Smooth muscle cell (in vitro differentiated cells): ENCODE measurements around the gene CISTR. TPM values are rescaled to one million over a fixed set of nuclear protein-coding genes. Genes with fewer than 3 reads are reported as not detected.

Experiments
- DNase-seq: peaks from one replicate; lab custom pipeline; 2025; ENCODE audit not compliant: unreplicated experiment; lab: John Stamatoyannopoulos, UW
- H2AFZ ChIP-seq: fragments of 200-600 bp; sonication (generic); 2 replicates; pipeline ENCODE4 v1.6.0; 2016; ENCODE audit warnings: antibody characterized with exemption, low read depth, mild to moderate bottlenecking
- H3F3A ChIP-seq: fragments of 200-600 bp; sonication (generic); 2 replicates; pipeline ENCODE4 v1.6.0; 2017; ENCODE audit warnings: antibody characterized with exemption, low read depth
- H3K27ac ChIP-seq: fragments of 200-600 bp; sonication (generic); 2 replicates; pipeline ENCODE4 v1.5.1; 2016; ENCODE audit warnings: low read depth, mild to moderate bottlenecking
- H3K27me3 ChIP-seq: fragments of 200-600 bp; sonication (generic); 2 replicates; pipeline ENCODE4 v1.6.1; 2016; ENCODE audit warnings: low read depth, mild to moderate bottlenecking
- H3K36me3 ChIP-seq: fragments of 200-600 bp; sonication (generic); 2 replicates; pipeline ENCODE4 v1.5.1; 2016; ENCODE audit warnings: low read depth
- H3K4me1 ChIP-seq: fragments of 200-600 bp; sonication (generic); 2 replicates; pipeline ENCODE4 v1.5.1; 2016; ENCODE audit warnings: low read depth
- H3K4me2 ChIP-seq: fragments of 200-600 bp; sonication (generic); 2 replicates; pipeline ENCODE4 v1.6.0; 2016; ENCODE audit warnings: mild to moderate bottlenecking
- H3K4me3 ChIP-seq: fragments of 200-600 bp; sonication (generic); 2 replicates; pipeline ENCODE4 v1.5.1; 2016; ENCODE audit warnings: mild to moderate bottlenecking
- H3K79me2 ChIP-seq: fragments of 200-600 bp; sonication (generic); 2 replicates; pipeline ENCODE4 v1.6.0; 2016; ENCODE audit warnings: low read depth, mild to moderate bottlenecking
- H3K9ac ChIP-seq: fragments of 200-600 bp; sonication (generic); 2 replicates; pipeline ENCODE4 v1.6.0; 2016; ENCODE audit warnings: low read depth
- H3K9me3 ChIP-seq: fragments of 200-600 bp; sonication (generic); replicated peaks from 2 replicates; pipeline ENCODE4 v1.5.1; 2016; ENCODE audit warnings: low read depth
- H4K20me1 ChIP-seq: fragments of 200-600 bp; sonication (generic); 2 replicates; pipeline ENCODE4 v1.6.0; 2016; ENCODE audit warnings: low read depth
- CTCF ChIP-seq: fragments of 200-600 bp; sonication (generic); IDR thresholded peaks from 2 replicates; pipeline ENCODE4 v1.5.1; 2017; ENCODE audit warnings: borderline replicate concordance, mild to moderate bottlenecking, antibody characterized with exemption; ENCODE audit not compliant: insufficient read depth, poor library complexity, severe bottlenecking
- WGBS: methylation state at CpG from one replicate; pipeline ENCODE4 v1.1.7; 2016; ENCODE audit warnings: low lambda C conversion rate; 5-methylcytosine and 5-hydroxymethylcytosine counted together
- polyA plus RNA-seq: library from polyadenylated mRNA; unstranded; fragments of >200 nt; fragmentation: Nextera tagmentation; extraction: Ambion mirVana; gene quantifications from 2 replicates; pipeline ENCODE4 v1.2.1, GENCODE V29; 2016
- total RNA-seq: library from RNA; depleted of rRNA; stranded (reverse); fragments of >200 nt; gene quantifications from 2 replicates; pipeline ENCODE4 v1.2.3, GENCODE V29; 2014

The CISTR gene
- total and polyA plus RNA-seq, 2 experiments from 2014 or later, result not detected

- H3K27me3 ChIP-seq, result peaks cover 79% of the 10 kb centered on the region
- TF ChIP-seq CTCF, result no peak
- no peak overlapping the region for H3K9ac ChIP-seq
- 65% methylated on average over 5 of the region's 5 CpGs for WGBS
- DNase-seq, result no peak
- no peaks in the 10 kb centered on the region for H3K36me3 ChIP-seq
- H3F3A ChIP-seq, result no peaks in the 10 kb centered on the region
- peaks cover 6% of the 10 kb centered on the region for H3K4me1 ChIP-seq
- no peak overlapping the region for H3K4me2 ChIP-seq
- no peaks in the 10 kb centered on the region for H4K20me1 ChIP-seq
- no peak overlapping the region for H3K4me3 ChIP-seq
- no peaks in the 10 kb centered on the region for H3K9me3 ChIP-seq
- H2AFZ ChIP-seq, result no peak overlapping the region
- no peaks in the 10 kb centered on the region for H3K79me2 ChIP-seq
- H3K27ac ChIP-seq, result no peak overlapping the region
These were observed 18.0 kb downstream of the CISTR start for GRCh38 chr12:53733807-53734200.

DNA sequence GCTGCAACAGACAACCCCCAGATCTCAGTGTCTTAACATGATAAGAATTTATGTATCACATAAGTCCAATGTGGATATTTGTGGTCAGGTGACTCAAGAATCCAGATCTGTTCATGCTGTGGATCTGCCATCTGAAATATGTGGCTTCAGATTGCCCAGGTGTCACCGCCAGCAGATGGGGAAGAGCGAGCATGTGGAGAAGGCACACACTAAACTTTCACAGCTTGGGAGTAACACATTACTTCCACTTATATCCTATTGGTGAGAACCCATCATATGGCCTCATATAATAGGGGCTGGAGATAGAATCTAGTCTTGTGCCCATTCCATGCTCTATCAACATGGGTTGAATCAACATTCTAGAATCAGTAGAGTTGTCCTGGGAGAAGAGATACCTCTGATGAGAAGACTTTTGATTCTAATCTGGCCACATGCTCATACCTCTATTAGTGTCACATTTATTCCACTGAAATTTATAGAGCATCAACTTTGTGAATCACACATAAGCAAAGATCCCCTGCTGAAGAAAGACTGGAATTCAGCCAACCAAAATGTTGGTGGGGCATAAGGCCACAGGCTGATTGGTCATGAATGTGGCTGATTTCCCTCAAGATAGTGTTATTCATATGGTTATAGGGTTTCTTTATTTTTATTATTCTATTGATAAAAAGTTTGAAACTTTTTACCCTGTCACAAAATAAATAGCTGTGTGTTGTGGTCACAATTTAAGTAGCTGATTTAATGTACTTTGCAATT lies 18.6 kb downstream of the CISTR start:
- 90% methylated on average over 2 of the region's 2 CpGs for WGBS
- Histone ChIP-seq H2AFZ (no peak overlapping the region), H3K4me2 (no peak overlapping the region), H3K36me3 (no peaks in the 10 kb centered on the region), H3K27ac (no peak overlapping the region), H3K4me3 (no peak overlapping the region), H3K9me3 (no peaks in the 10 kb centered on the region), H3K27me3 (peaks cover 73% of the 10 kb centered on the region), H4K20me1 (no peaks in the 10 kb centered on the region), H3F3A (no peaks in the 10 kb centered on the region), H3K4me1 (no peaks in the 10 kb centered on the region), H3K9ac (no peak overlapping the region), H3K79me2 (no peaks in the 10 kb centered on the region)
- TF ChIP-seq CTCF, result no peak
- DNase-seq, result no peak

GRCh38 chr12:53729644-53730043 lies 22.1 kb downstream of the CISTR start:
- no peak overlapping the region for H3K4me2 ChIP-seq
- no peak overlapping the region for H2AFZ ChIP-seq
- no peak overlapping the region for H3K9ac ChIP-seq
- TF ChIP-seq CTCF, result no peak
- H3K36me3 ChIP-seq, result no peaks in the 10 kb centered on the region
- no peaks in the 10 kb centered on the region for H3K9me3 ChIP-seq
- no peak overlapping the region for H3K4me3 ChIP-seq
- H3F3A ChIP-seq, result no peaks in the 10 kb centered on the region
- peaks cover 4% of the 10 kb centered on the region for H3K4me1 ChIP-seq
- peaks cover 37% of the 10 kb centered on the region for H3K27me3 ChIP-seq
- H4K20me1 ChIP-seq, result peaks cover 8% of the 10 kb centered on the region
- no peak for DNase-seq
- H3K79me2 ChIP-seq, result peaks cover 6% of the 10 kb centered on the region
- H3K27ac ChIP-seq, result no peak overlapping the region

GRCh38 chr12:53728206-53728605 lies 23.6 kb downstream of the CISTR start:
- no peak overlapping the region for H3K27ac ChIP-seq
- peaks cover 4% of the 10 kb centered on the region for H3K4me1 ChIP-seq
- H3K4me2 ChIP-seq, result peak overlapping the region; percentile 87
- peaks cover 23% of the 10 kb centered on the region for H3K27me3 ChIP-seq
- H3K9ac ChIP-seq, result no peak overlapping the region
- peaks cover 6% of the 10 kb centered on the region for H3K79me2 ChIP-seq
- no peaks in the 10 kb centered on the region for H3K9me3 ChIP-seq
- H3K36me3 ChIP-seq, result no peaks in the 10 kb centered on the region
- H3K4me3 ChIP-seq, result peak overlapping the region; percentile 82
- TF ChIP-seq CTCF, result no peak
- WGBS, result 45% methylated on average over 7 of the region's 7 CpGs
- H4K20me1 ChIP-seq, result peaks cover 8% of the 10 kb centered on the region
- no peak for DNase-seq
- H3F3A ChIP-seq, result no peaks in the 10 kb centered on the region
- H2AFZ ChIP-seq, result peak overlapping the region; percentile 87
